IPS DF 4.7 (cell line): ENCODE measurements around the gene RHOG.
"Not testable (repeated sequence)": the region's sequence is repeated elsewhere in the genome, so short reads cannot be mapped to it uniquely, and the experiment has no call there.

Source experiments
- DNase-seq: peaks from one replicate; pipeline ENCODE4 v3.0.0-alpha.2; 2013; ENCODE audit warnings: low spot score; ENCODE audit errors: extremely low read depth

RHOG gene

GRCh38 chr11:3834664-3835461 lies 5.9 kb downstream of the RHOG start:
- no peak for DNase-seq

GRCh38 chr11:3834349-3834663 lies 6.5 kb downstream of the RHOG start:
- DNase-seq = no peak

- DNase-seq = no peak
Observed at GRCh38 chr11:3833449-3833848, 7.3 kb downstream of the RHOG start.

- DNase-seq = no peak
Observed at GRCh38 chr11:3832816-3833215, 7.9 kb downstream of the RHOG start.

GRCh38 chr11:3831378-3832239 lies 9.2 kb downstream of the RHOG start:
- DNase-seq = no peak

- no peak for DNase-seq
Observed at GRCh38 chr11:3830730-3831129, 10.0 kb downstream of the RHOG start.

GRCh38 chr11:3830088-3830487 lies 10.7 kb downstream of the RHOG start:
- DNase-seq = no peak

- no peak for DNase-seq
Observed at GRCh38 chr11:3827434-3828186, 13.1 kb downstream of the RHOG start.

- DNase-seq = no peak
Observed at GRCh38 chr11:3826721-3827120, 14.0 kb downstream of the RHOG start.

GRCh38 chr11:3825473-3826154 lies 15.1 kb downstream of the RHOG start:
- DNase-seq = no peak

- no peak for DNase-seq
Observed at GRCh38 chr11:3824714-3825472, 15.9 kb downstream of the RHOG start.

GRCh38 chr11:3823762-3824506 lies 16.8 kb downstream of the RHOG start:
- DNase-seq = no peak

GRCh38 chr11:3823303-3823702 lies 17.5 kb downstream of the RHOG start:
- DNase-seq = no peak

GRCh38 chr11:3822312-3822711 lies 18.4 kb downstream of the RHOG start:
- no peak for DNase-seq

- no peak for DNase-seq
Observed at GRCh38 chr11:3820971-3821370, 19.8 kb downstream of the RHOG start.

GRCh38 chr11:3817181-3817800 lies 23.5 kb downstream of the RHOG start:
- no peak for DNase-seq

- DNase-seq = no peak
Observed at GRCh38 chr11:3816673-3817072, 24.1 kb downstream of the RHOG start.

- DNase-seq = no peak
Observed at GRCh38 chr11:3815845-3816244, 24.9 kb downstream of the RHOG start.

- DNase-seq = not testable (repeated sequence)
Observed at GRCh38 chr11:3814832-3815231, 25.9 kb downstream of the RHOG start.

GRCh38 chr11:3810951-3811350 lies 29.8 kb downstream of the RHOG start:
- no peak for DNase-seq
